K562 (cell line): Measurements from ENCODE around the gene ZNF778. TPM values are rescaled to one million over a fixed set of nuclear protein-coding genes. Genes with fewer than 3 reads are reported as not detected.

Source experiments
- ATAC-seq: fragments of 200-7000 bp; cut with Tn5 transposase; 3 replicates; pipeline ENCODE4 v1.9.1; 2020; ENCODE audit warnings: moderate library complexity
- BruUV-seq: library from RNA; stranded (reverse); fragments of 400-500 nt; replicated peaks from 2 replicates; lab custom pipeline; 2021; lab: Mats Ljungman, UMichigan
- CTCF ChIA-PET: fragments of 300-600 bp; formaldehyde crosslinking; extraction: SDS; loops from one replicate; lab custom pipeline; 2021; ENCODE audit warnings: low intra/inter-chr PET ratio; lab: Yijun Ruan, JAX
- POLR2A ChIA-PET: fragments of 300-600, 350-650 bp; sonication (Branson Sonifier 250); formaldehyde crosslinking; extraction: SDS; loops from one replicate; lab custom pipeline; 2021; ENCODE audit warnings: antibody characterized with exemption, inconsistent platforms; lab: Yijun Ruan, JAX
- DNase-seq, 4 experiments: peaks; one replicate each; pipeline versions ENCODE4 v3.0.0 to v3.0.0-alpha.2; 2011 to 2018; ENCODE audit warnings: low spot score in 3 of 4, mixed read lengths in 3 of 4; ENCODE audit errors: extremely low read depth in 1 of 4
- FAIRE-seq: peaks from 2 replicates; lab custom pipeline; 2011; peaks lifted over from hg19 to GRCh38; lab: Jason Lieb, UNC
- H2AFZ ChIP-seq: 2 replicates; pipeline ENCODE4 v1.6.0; 2011; ENCODE audit warnings: low read depth, low read length, control low read depth, inconsistent platforms
- H3K27ac ChIP-seq: fragments of 200-600 bp; 3 replicates; pipeline ENCODE4 v1.8.0; 2011; ENCODE audit warnings: low read depth, mild to moderate bottlenecking, control low read depth, inconsistent platforms, low read length, moderate library complexity, mixed read lengths; ENCODE audit errors: extremely low read depth
- H3K27me3 ChIP-seq, 2 experiments: fragments of 300-600 bp in 1 of 2; 2 replicates in 1 of 2; 3 replicates in 1 of 2; pipeline versions ENCODE4 v1.6.0 to v1.8.0; 2011; ENCODE audit warnings: inconsistent platforms in 2 of 2, low read length in 2 of 2, mild to moderate bottlenecking in 1 of 2, mixed read lengths in 1 of 2, moderate library complexity in 1 of 2; ENCODE audit not compliant: control insufficient read depth in 2 of 2, insufficient read depth in 2 of 2
- H3K36me3 ChIP-seq: fragments of 300-600 bp; 3 replicates; pipeline ENCODE4 v1.8.0; 2011; ENCODE audit warnings: mild to moderate bottlenecking, low read length, inconsistent platforms; ENCODE audit not compliant: control insufficient read depth, insufficient read depth
- H3K4me1 ChIP-seq, 2 experiments: fragments of 200-600 bp in 1 of 2; replicated peaks in 1 of 2; 2 replicates in 1 of 2; 3 replicates in 1 of 2; pipeline versions ENCODE4 v1.5.1 to v1.8.0; 2011; ENCODE audit warnings: inconsistent platforms in 2 of 2, low read length in 2 of 2, mild to moderate bottlenecking in 1 of 2, mixed read lengths in 1 of 2, moderate library complexity in 1 of 2; ENCODE audit not compliant: control insufficient read depth in 2 of 2, insufficient read depth in 2 of 2
- H3K4me2 ChIP-seq: 2 replicates; pipeline ENCODE4 v1.6.1; 2011; ENCODE audit warnings: low read length, control low read depth, inconsistent platforms, mixed read lengths; ENCODE audit not compliant: insufficient read depth
- H3K4me3 ChIP-seq: fragments of 200-600 bp; sonication (generic), shearing (Covaris generic); 2 replicates; pipeline ENCODE4 v1.5.1; 2016; ENCODE audit warnings: control low read depth, inconsistent platforms
- H3K79me2 ChIP-seq: fragments of 200-600 bp; 3 replicates; pipeline ENCODE4 v1.8.0; 2011; ENCODE audit warnings: low read length, inconsistent platforms; ENCODE audit not compliant: control insufficient read depth, insufficient read depth
- H3K9ac ChIP-seq, 2 experiments: 2 replicates each; pipeline versions ENCODE4 v1.6.0 to v1.6.1; 2011; ENCODE audit warnings: low read depth in 2 of 2, low read length in 2 of 2, control low read depth in 1 of 2, inconsistent platforms in 1 of 2, mild to moderate bottlenecking in 1 of 2, mixed read lengths in 1 of 2; ENCODE audit not compliant: insufficient read depth in 1 of 2
- H3K9me1 ChIP-seq: one replicate; pipeline ENCODE4 v1.6.0; 2011; ENCODE audit warnings: inconsistent platforms, mild to moderate bottlenecking, low read length, moderate library complexity; ENCODE audit not compliant: control insufficient read depth, insufficient read depth
- H3K9me3 ChIP-seq: replicated peaks from 2 replicates; pipeline ENCODE4 v1.5.1; 2011; ENCODE audit warnings: low read depth, low read length, inconsistent platforms; ENCODE audit not compliant: control insufficient read depth, insufficient read depth
- H4K20me1 ChIP-seq: replicated peaks from 2 replicates; pipeline ENCODE4 v1.6.1; 2011; ENCODE audit warnings: low read length, inconsistent platforms, mixed read lengths; ENCODE audit not compliant: control insufficient read depth, insufficient read depth
- CBFA2T3 ChIP-seq: fragments of 450-650 bp; IDR thresholded peaks from 2 replicates; pipeline ENCODE4 v1.6.1; 2017
- CCAR2 ChIP-seq: fragments of 200-400 bp; formaldehyde crosslinking; IDR thresholded peaks from 2 replicates; pipeline ENCODE4 v1.6.1; 2017; ENCODE audit warnings: mild to moderate bottlenecking, low read depth, low read length
- CEBPG ChIP-seq, 3 experiments: fragments of 200-800 bp in 1 of 3; sonication (Bioruptor generic) in 1 of 3; sonication (generic) in 1 of 3; formaldehyde crosslinking in 1 of 3; IDR thresholded peaks in 2 of 3; conservative IDR thresholded peaks in 1 of 3; 2 replicates each; pipeline versions ENCODE4 v1.6.1 to v1.8.0; 2016 to 2022; ENCODE audit warnings: missing compliant biosample characterization in 2 of 3, missing genetic modification characterization in 2 of 3, mild to moderate bottlenecking in 1 of 3, missing genetic modification reagents in 1 of 3
- FOXP4 ChIP-seq: sonication (generic); formaldehyde crosslinking; IDR thresholded peaks from 2 replicates; pipeline ENCODE4 v1.8.0; 2022; ENCODE audit warnings: mild to moderate bottlenecking, missing genetic modification reagents, borderline replicate concordance
- HNRNPK ChIP-seq: fragments of 200-400 bp; formaldehyde crosslinking; IDR thresholded peaks from one replicate; pipeline ENCODE4 v1.6.1; 2018; ENCODE audit warnings: mild to moderate bottlenecking, low read depth, low read length; ENCODE audit not compliant: poor library complexity, severe bottlenecking
- ILF3 ChIP-seq: fragments of 450-650 bp; IDR thresholded peaks from 2 replicates; pipeline ENCODE4 v1.6.1; 2018; ENCODE audit warnings: antibody characterized with exemption, mild to moderate bottlenecking, moderate library complexity, borderline replicate concordance
- KLF10 ChIP-seq: fragments of 250-450 bp; sonication (Bioruptor Pico); IDR thresholded peaks from 2 replicates; pipeline ENCODE4 v1.6.1; 2021; ENCODE audit warnings: matching md5 sums
- NCOA4 ChIP-seq: fragments of 450-650 bp; IDR thresholded peaks from 2 replicates; pipeline ENCODE4 v1.6.1; 2018; ENCODE audit warnings: mild to moderate bottlenecking; ENCODE audit not compliant: partially characterized antibody
- NEUROD1 ChIP-seq: fragments of 150-350 bp; IDR thresholded peaks from 2 replicates; pipeline ENCODE4 v1.6.1; 2014; ENCODE audit warnings: borderline replicate concordance, low read length, low read depth; ENCODE audit not compliant: partially characterized antibody
- POLR2AphosphoS5 ChIP-seq: IDR thresholded peaks from 2 replicates; pipeline ENCODE4 v1.6.1; 2011; ENCODE audit warnings: mild to moderate bottlenecking, low read depth, low read length, moderate library complexity; ENCODE audit not compliant: control insufficient read depth, insufficient read depth
- SMARCC2 ChIP-seq: fragments of 450-650 bp; IDR thresholded peaks from 2 replicates; pipeline ENCODE4 v1.6.1; 2017; ENCODE audit warnings: antibody characterized with exemption, moderate library complexity, mild to moderate bottlenecking, low read depth
- TAF1 ChIP-seq: IDR thresholded peaks from 2 replicates; pipeline ENCODE4 v1.6.1; 2011; ENCODE audit warnings: mild to moderate bottlenecking, low read length, moderate library complexity; ENCODE audit not compliant: insufficient read depth, control insufficient read depth, severe bottlenecking; ENCODE audit errors: extremely low read depth
- TARDBP ChIP-seq: fragments of 450-650 bp; IDR thresholded peaks from 2 replicates; pipeline ENCODE4 v1.6.1; 2016
- THRB ChIP-seq: fragments of 450-650 bp; formaldehyde crosslinking; conservative IDR thresholded peaks from 2 replicates; pipeline ENCODE4 v1.4.0; 2022; ENCODE audit warnings: mild to moderate bottlenecking, missing genetic modification characterization
- ZNF134 ChIP-seq: fragments of 250-450 bp; sonication (Bioruptor Pico); conservative IDR thresholded peaks from 2 replicates; pipeline ENCODE4 v1.4.0; 2020
- ZNF436 ChIP-seq: fragments of 250-450, 450-650 bp; sonication (Bioruptor Pico); formaldehyde crosslinking; IDR thresholded peaks from 2 replicates; pipeline ENCODE4 v1.7.0; 2020; ENCODE audit warnings: mild to moderate bottlenecking
- WGBS: fragments of 100-300 bp; shearing (Covaris generic); methylation state at CpG from one replicate; pipeline ENCODE4 v1.1.6; 2016; ENCODE audit warnings: low coverage, mixed read lengths; ENCODE audit not compliant: insufficient coverage; ENCODE audit errors: missing lambda C conversion rate; 5-methylcytosine and 5-hydroxymethylcytosine counted together
- in situ Hi-C: fragments of 300-500 bp; cut with MboI; formaldehyde crosslinking; loops from 4 replicates; pipeline ENCODE4 v1.15.0; 2018; ENCODE audit warnings: inconsistent platforms, mixed read lengths
- intact Hi-C: fragments of 100-400 bp; cut with micrococcal nuclease; formaldehyde crosslinking; loops from 2 replicates; pipeline ENCODE4 v1.14.2; 2022
- polyA plus RNA-seq, 8 experiments: library from polyadenylated mRNA; depleted of rRNA in 4 of 8; stranded (reverse) in 5 of 8; unstranded in 3 of 8; fragments of >200 nt; fragmentation: Nextera tagmentation in 2 of 8; fragmentation: Illumina TruSeq in 1 of 8; extraction: Ambion mirVana in 2 of 8; extraction: Trizol in 1 of 8; gene quantifications; 2 replicates each; pipeline versions ENCODE4 v1.2.1 to v1.2.3, GENCODE V29; 2011 to 2014; ENCODE audit warnings: inconsistent platforms in 1 of 8, missing spikeins in 1 of 8
- total RNA-seq, 7 experiments: library from RNA; depleted of rRNA in 6 of 7; stranded (reverse); fragments of >200 nt in 6 of 7; fragmentation: Illumina TruSeq in 2 of 7; extraction: Trizol in 2 of 7; gene quantifications; 2 replicates each; pipeline versions ENCODE4 v1.2.1 to v1.2.3, GENCODE V29; 2011 to 2021; ENCODE audit warnings: low replicate concordance in 1 of 7

The ZNF778 gene
- total and polyA plus RNA-seq, 9 of the 15 experiments (the other 6 are each of a cell fraction or from before 2014, with no cell fraction given), result 0.70 to 60.6 (median 7.5) TPM

GRCh38 chr16:89198417-89199240 lies 18.9 kb upstream of the ZNF778 start:
- Histone ChIP-seq H3K36me3 (no peaks in the 10 kb centered on the region), H3K27me3 (peaks cover 6 to 9% of the 10 kb centered on the region in 2 experiments), H3K4me1 (peaks cover 0 to 75% of the 10 kb centered on the region in 2 experiments; a peak in 2 of 5 replicates), H3K9me3 (peaks cover 5% of the 10 kb centered on the region), H3K79me2 (no peaks in the 10 kb centered on the region), H3K9ac (no peak overlapping the region), H3K4me2 (no peak overlapping the region), H3K4me3 (no peak overlapping the region), H2AFZ (no peak overlapping the region), H3K27ac (no peak overlapping the region), H3K9me1 (no peaks in the 10 kb centered on the region), H4K20me1 (no peaks in the 10 kb centered on the region; the same call in 1 of the 2 replicates)
- BruUV-seq, result no TSS peak
- ChIA-PET CTCF (no interaction called here), POLR2A (interaction anchor here (0.6 to 1.0 kb wide), 5 partner anchors 27 to 642 kb away, joined by 3 to 4 read pairs (median 3); no protein-coding TSS in a partner anchor)
- ATAC-seq, result no peak
- no peak for DNase-seq
- intact Hi-C loops (no loop called here), in situ Hi-C loops (no loop called here)
- no peak for FAIRE-seq
- WGBS, result 46% methylated on average over 22 of the region's 28 CpGs
- TF ChIP-seq ZNF436 (CRISPR knock-in tag) (no peak), NCOA4 (no peak), ILF3 (no peak), KLF10 (CRISPR knock-in tag) (no peak), POLR2AphosphoS5 (no peak), NEUROD1 (no peak), TARDBP (no peak), CCAR2 (no peak), HNRNPK (no peak), THRB (no peak), FOXP4 (no peak), CBFA2T3 (no peak), SMARCC2 (no peak), ZNF134 (CRISPR knock-in tag) (no peak), CEBPG (CRISPR knock-in tag; IDR thresholded peaks at IDR 0.05) (no peak), CEBPG (tag; conservative IDR thresholded peaks at IDR 0.05 in 1 of 2, IDR thresholded peaks at IDR 0.05 in 1 of 2) (no peak), TAF1 (no peak)
